HUES48 (cell line): ENCODE data around the gene DCAF4.

Experiments used
- H3K27ac ChIP-seq: one replicate; pipeline ENCODE4 v1.7.0; 2013; ENCODE audit warnings: low read depth, low read length, inconsistent platforms
- H3K27me3 ChIP-seq: 2 replicates; pipeline ENCODE4 v1.6.1; 2013; ENCODE audit warnings: mild to moderate bottlenecking, low read length; ENCODE audit not compliant: control insufficient read depth, insufficient read depth
- H3K36me3 ChIP-seq: 2 replicates; pipeline ENCODE4 v1.6.1; 2013; ENCODE audit warnings: low read length; ENCODE audit not compliant: control insufficient read depth, insufficient read depth
- H3K4me1 ChIP-seq: 2 replicates; pipeline ENCODE4 v1.6.1; 2013; ENCODE audit warnings: mild to moderate bottlenecking, low read length; ENCODE audit not compliant: control insufficient read depth, insufficient read depth
- H3K4me3 ChIP-seq: 2 replicates; pipeline ENCODE4 v1.5.1; 2013; ENCODE audit warnings: mild to moderate bottlenecking, low read depth, low read length
- H3K9ac ChIP-seq: 2 replicates; pipeline ENCODE4 v1.6.1; 2013; ENCODE audit warnings: mild to moderate bottlenecking, low read depth, low read length, moderate library complexity
- H3K9me3 ChIP-seq: 2 replicates; pipeline ENCODE4 v1.6.1; 2013; ENCODE audit warnings: low read length; ENCODE audit not compliant: control insufficient read depth, insufficient read depth

DCAF4 gene

GRCh38 chr14:72929316-72930080 is 3.2 kb downstream of the DCAF4 start:
- H3K9ac ChIP-seq, result no peak overlapping the region

GRCh38 chr14:72932893-72933292 is 6.6 kb downstream of the DCAF4 start:
- Histone ChIP-seq H3K9me3 (no peaks in the 10 kb centered on the region), H3K9ac (no peak overlapping the region), H3K36me3 (peaks cover 1% of the 10 kb centered on the region; the same call in 1 of the 2 replicates), H3K27ac (no peak overlapping the region), H3K4me1 (peaks cover 10% of the 10 kb centered on the region), H3K4me3 (no peak overlapping the region), H3K27me3 (no peaks in the 10 kb centered on the region)

More at GRCh38 chr14:72929316-72930080, 3.2 kb downstream of the DCAF4 start:
- H3K4me1 ChIP-seq, result peaks cover 10% of the 10 kb centered on the region
- H3K9me3 ChIP-seq, result no peaks in the 10 kb centered on the region
- H3K36me3 ChIP-seq, result no peaks in the 10 kb centered on the region
- no peak overlapping the region for H3K4me3 ChIP-seq
- peaks cover 11% of the 10 kb centered on the region for H3K27me3 ChIP-seq
- H3K27ac ChIP-seq, result no peak overlapping the region

GRCh38 chr14:72939630-72940029 is 13.4 kb downstream of the DCAF4 start:
- no peaks in the 10 kb centered on the region for H3K9me3 ChIP-seq
- no peak overlapping the region for H3K9ac ChIP-seq
- no peak overlapping the region for H3K27ac ChIP-seq
- peaks cover 1% of the 10 kb centered on the region; the same call in 1 of the 2 replicates for H3K4me1 ChIP-seq
- peaks cover 50% of the 10 kb centered on the region for H3K36me3 ChIP-seq
- H3K27me3 ChIP-seq, result no peaks in the 10 kb centered on the region
- no peak overlapping the region for H3K4me3 ChIP-seq

- H3K9me3 ChIP-seq, result no peaks in the 10 kb centered on the region
- no peak overlapping the region for H3K9ac ChIP-seq
- H3K27me3 ChIP-seq, result no peaks in the 10 kb centered on the region
- no peaks in the 10 kb centered on the region for H3K4me1 ChIP-seq
- no peak overlapping the region for H3K4me3 ChIP-seq
- peaks cover 58% of the 10 kb centered on the region for H3K36me3 ChIP-seq
- H3K27ac ChIP-seq, result no peak overlapping the region
Observed at GRCh38 chr14:72941286-72941985, 15.2 kb downstream of the DCAF4 start.

GRCh38 chr14:72942934-72943333 is 16.7 kb downstream of the DCAF4 start:
- Histone ChIP-seq H3K36me3 (peaks cover 70% of the 10 kb centered on the region), H3K4me3 (no peak overlapping the region)

GRCh38 chr14:72943876-72944430 is 17.7 kb downstream of the DCAF4 start:
- Histone ChIP-seq H3K9ac (no peak overlapping the region), H3K36me3 (peaks cover 67% of the 10 kb centered on the region), H3K9me3 (no peaks in the 10 kb centered on the region), H3K27me3 (no peaks in the 10 kb centered on the region), H3K4me1 (no peaks in the 10 kb centered on the region), H3K4me3 (no peak overlapping the region), H3K27ac (no peak overlapping the region)

More at GRCh38 chr14:72942934-72943333, 16.7 kb downstream of the DCAF4 start:
- Histone ChIP-seq H3K9me3 (no peaks in the 10 kb centered on the region), H3K4me1 (no peaks in the 10 kb centered on the region), H3K27me3 (no peaks in the 10 kb centered on the region), H3K27ac (no peak overlapping the region), H3K9ac (no peak overlapping the region)

- Histone ChIP-seq H3K27me3 (no peaks in the 10 kb centered on the region), H3K4me1 (no peaks in the 10 kb centered on the region), H3K9ac (no peak overlapping the region), H3K4me3 (no peak overlapping the region), H3K9me3 (no peaks in the 10 kb centered on the region), H3K36me3 (peaks cover 60% of the 10 kb centered on the region), H3K27ac (no peak overlapping the region)
Observed at GRCh38 chr14:72945356-72946027, 19.2 kb downstream of the DCAF4 start.

GRCh38 chr14:72946491-72946890 is 20.2 kb downstream of the DCAF4 start:
- Histone ChIP-seq H3K27me3 (no peaks in the 10 kb centered on the region), H3K36me3 (peaks cover 55% of the 10 kb centered on the region), H3K9ac (no peak overlapping the region), H3K4me1 (no peaks in the 10 kb centered on the region), H3K27ac (no peak overlapping the region), H3K9me3 (no peaks in the 10 kb centered on the region), H3K4me3 (no peak overlapping the region)

- Histone ChIP-seq H3K27me3 (no peaks in the 10 kb centered on the region), H3K4me1 (no peaks in the 10 kb centered on the region)
Observed at GRCh38 chr14:72947366-72948160, 21.3 kb downstream of the DCAF4 start.

GRCh38 chr14:72948481-72949138 is 22.3 kb downstream of the DCAF4 start:
- H3K4me3 ChIP-seq, result no peak overlapping the region
- no peak overlapping the region for H3K9ac ChIP-seq
- H3K36me3 ChIP-seq, result peaks cover 35% of the 10 kb centered on the region
- H3K4me1 ChIP-seq, result no peaks in the 10 kb centered on the region
- no peaks in the 10 kb centered on the region for H3K27me3 ChIP-seq
- H3K27ac ChIP-seq, result no peak overlapping the region
- no peaks in the 10 kb centered on the region for H3K9me3 ChIP-seq

More at GRCh38 chr14:72947366-72948160, 21.3 kb downstream of the DCAF4 start:
- Histone ChIP-seq H3K27ac (no peak overlapping the region), H3K9me3 (no peaks in the 10 kb centered on the region), H3K9ac (no peak overlapping the region), H3K4me3 (no peak overlapping the region), H3K36me3 (peaks cover 45% of the 10 kb centered on the region)
